HCT116 (cell line): ENCODE data around the gene HOXD1. TPM values are rescaled to one million over a fixed set of nuclear protein-coding genes. Genes with fewer than 3 reads are reported as not detected.
A peak's percentile ranks its signal among the peaks of the same experiment; 100 is the strongest.

Experiments
- ATAC-seq: fragments of 200-7000 bp; cut with Tn5 transposase; 2 replicates; pipeline ENCODE4 v1.9.1; 2020; ENCODE audit warnings: mild to moderate bottlenecking, moderate library complexity
- Bru-seq: library from RNA; stranded (reverse); fragments of 400-500 nt; gene quantifications from one replicate; lab custom pipeline; 2021; lab: Mats Ljungman, UMichigan
- BruChase-seq, 2 experiments: library from RNA; stranded (reverse); fragments of 400-500 nt; gene quantifications; one replicate each; lab custom pipeline; 2021; lab: Mats Ljungman, UMichigan
- BruUV-seq: library from RNA; stranded (reverse); fragments of 400-500 nt; replicated peaks from 2 replicates; lab custom pipeline; 2021; lab: Mats Ljungman, UMichigan
- CTCF ChIA-PET: fragments of 300-600 bp; sonication (Branson Sonifier 250); formaldehyde crosslinking; loops from one replicate; lab custom pipeline; 2021; ENCODE audit warnings: antibody characterized with exemption; lab: Charles Lee
- POLR2A ChIA-PET: fragments of 300-600, 350-600 bp; sonication (Branson Sonifier 250); formaldehyde crosslinking; loops from one replicate; lab custom pipeline; 2021; ENCODE audit warnings: antibody characterized with exemption; lab: Charles Lee
- RAD21 ChIA-PET, 2 experiments: fragments of 300-600 bp; sonication (Branson Sonifier 250); formaldehyde crosslinking; loops; one replicate each; lab custom pipeline; 2023; ENCODE audit warnings: low total read pairs in 2 of 2; ENCODE audit not compliant: uncharacterized antibody in 2 of 2, unreplicated experiment in 2 of 2, low non-redundant PET in 1 of 2; lab: Charles Lee
- DNase-seq: peaks from one replicate; pipeline ENCODE4 v3.0.0-alpha.2; 2010; ENCODE audit warnings: low read depth, low spot score
- H2AFZ ChIP-seq: fragments of 200-600 bp; shearing (Covaris generic), sonication (generic); 2 replicates; pipeline ENCODE4 v1.6.1; 2017; ENCODE audit warnings: low read depth, mixed run types, mixed read lengths, antibody characterized with exemption, low read length; ENCODE audit not compliant: poor library complexity, severe bottlenecking
- H3K27ac ChIP-seq: 2 replicates; pipeline ENCODE4 v1.5.1; 2012; ENCODE audit warnings: low read depth, low read length
- H3K27me3 ChIP-seq: fragments of 200-600 bp; sonication (generic); 2 replicates; pipeline ENCODE4 v1.6.1; 2016; ENCODE audit warnings: mixed run types, low read length, mixed read lengths; ENCODE audit not compliant: insufficient read depth
- H3K36me3 ChIP-seq, 2 experiments: fragments of 200-500 bp in 1 of 2; fragments of 200-600 bp in 1 of 2; sonication (Bioruptor generic) in 1 of 2; sonication (generic) in 1 of 2; 2 replicates each; pipeline versions ENCODE4 v1.5.1 to v1.6.1; 2014 to 2016; ENCODE audit warnings: low read length in 2 of 2, inconsistent platforms in 1 of 2, mixed read lengths in 1 of 2, mixed run types in 1 of 2; ENCODE audit not compliant: insufficient read depth in 2 of 2, control insufficient read depth in 1 of 2
- H3K4me1 ChIP-seq, 2 experiments: fragments of 200-600 bp in 1 of 2; sonication (generic) in 1 of 2; 2 replicates each; pipeline versions ENCODE4 v1.5.1 to v1.6.1; 2012 to 2017; ENCODE audit warnings: low read length in 2 of 2, inconsistent platforms in 1 of 2, mild to moderate bottlenecking in 1 of 2, mixed read lengths in 1 of 2, mixed run types in 1 of 2, moderate library complexity in 1 of 2; ENCODE audit not compliant: insufficient read depth in 2 of 2, control insufficient read depth in 1 of 2
- H3K4me2 ChIP-seq: fragments of 200-600 bp; sonication (generic); 2 replicates; pipeline ENCODE4 v1.6.1; 2017; ENCODE audit warnings: mixed run types, low read length, mixed read lengths
- H3K4me3 ChIP-seq, 2 experiments: fragments of 200-600 bp in 1 of 2; sonication (generic) in 1 of 2; replicated peaks in 1 of 2; 2 replicates each; pipeline ENCODE4 v1.5.1; 2011 to 2016; ENCODE audit warnings: low read length in 2 of 2, control low read depth in 1 of 2, low read depth in 1 of 2, mild to moderate bottlenecking in 1 of 2, mixed read lengths in 1 of 2, mixed run types in 1 of 2
- H3K79me2 ChIP-seq: fragments of 200-600 bp; sonication (generic); 2 replicates; pipeline ENCODE4 v1.6.1; 2017; ENCODE audit warnings: mild to moderate bottlenecking, mixed run types, low read length, moderate library complexity, mixed read lengths; ENCODE audit not compliant: insufficient read depth
- H3K9ac ChIP-seq: fragments of 200-600 bp; sonication (generic); 2 replicates; pipeline ENCODE4 v1.6.1; 2016; ENCODE audit warnings: low read length, mixed read lengths
- H3K9me2 ChIP-seq: fragments of 200-600 bp; sonication (generic), shearing (Covaris generic); 2 replicates; pipeline ENCODE4 v1.6.1; 2017; ENCODE audit warnings: mixed run types, mild to moderate bottlenecking, moderate library complexity; ENCODE audit not compliant: insufficient read depth
- H3K9me3 ChIP-seq, 2 experiments: fragments of 200-500 bp in 1 of 2; fragments of 200-600 bp in 1 of 2; sonication (Bioruptor generic) in 1 of 2; sonication (generic) in 1 of 2; 2 replicates each; pipeline ENCODE4 v1.6.1; 2014 to 2017; ENCODE audit warnings: low read length in 2 of 2, mixed read lengths in 2 of 2, inconsistent platforms in 1 of 2, low read depth in 1 of 2, mild to moderate bottlenecking in 1 of 2, mixed run types in 1 of 2, moderate library complexity in 1 of 2; ENCODE audit not compliant: control insufficient read depth in 1 of 2, insufficient read depth in 1 of 2
- H4K20me1 ChIP-seq: fragments of 200-600 bp; sonication (generic), shearing (Covaris generic); 2 replicates; pipeline ENCODE4 v1.6.1; 2017; ENCODE audit warnings: mixed run types, mild to moderate bottlenecking, moderate library complexity; ENCODE audit not compliant: insufficient read depth
- CEBPB ChIP-seq: IDR thresholded peaks from 2 replicates; pipeline ENCODE4 v1.6.1; 2012; ENCODE audit warnings: low read depth
- CTCF ChIP-seq, 3 experiments: fragments of 200-600 bp in 1 of 3; sonication (generic) in 1 of 3; IDR thresholded peaks in 2 of 3; conservative IDR thresholded peaks in 1 of 3; 2 replicates each; pipeline ENCODE4 v1.5.1; 2012 to 2017; ENCODE audit warnings: low read depth in 2 of 3, low read length in 2 of 3, antibody characterized with exemption in 1 of 3, borderline replicate concordance in 1 of 3, control low read depth in 1 of 3, mild to moderate bottlenecking in 1 of 3, mixed read lengths in 1 of 3, mixed run types in 1 of 3, moderate library complexity in 1 of 3; ENCODE audit not compliant: insufficient read depth in 1 of 3
- EGR1 ChIP-seq: IDR thresholded peaks from 2 replicates; pipeline ENCODE4 v1.6.1; 2012; ENCODE audit warnings: low read depth
- FOSL1 ChIP-seq: IDR thresholded peaks from 2 replicates; pipeline ENCODE4 v1.6.1; 2012; ENCODE audit warnings: low read depth
- POLR2A ChIP-seq: IDR thresholded peaks from 2 replicates; pipeline ENCODE4 v1.7.0; 2011; ENCODE audit warnings: borderline replicate concordance; ENCODE audit not compliant: insufficient read depth, insufficient read length; ENCODE audit errors: extremely low read depth
- POLR2AphosphoS5 ChIP-seq: IDR thresholded peaks from 2 replicates; pipeline ENCODE4 v1.6.1; 2011; ENCODE audit warnings: mild to moderate bottlenecking, low read depth, low read length, moderate library complexity
- SIN3A ChIP-seq: IDR thresholded peaks from 2 replicates; pipeline ENCODE4 v1.6.1; 2012; ENCODE audit warnings: low read depth
- ZBTB33 ChIP-seq: IDR thresholded peaks from 2 replicates; pipeline ENCODE4 v1.6.1; 2011; ENCODE audit warnings: mild to moderate bottlenecking, low read length, moderate library complexity; ENCODE audit not compliant: insufficient replicate concordance; ENCODE audit errors: extremely low read depth
- ZNF274 ChIP-seq: fragments of 200-500 bp; sonication (Bioruptor generic); IDR thresholded peaks from 2 replicates; pipeline ENCODE4 v1.6.1; 2014; ENCODE audit warnings: mild to moderate bottlenecking, low read depth, low read length, inconsistent platforms
- intact Hi-C: fragments of 100-400 bp; cut with micrococcal nuclease; formaldehyde crosslinking; loops from 2 replicates; pipeline ENCODE4 v1.10.0; 2022
- long read RNA-seq: library from polyadenylated mRNA; unstranded; transcript quantifications from one replicate; pipeline ENCODE4 v2.0.0, GENCODE V29; 2021; ENCODE audit not compliant: unreplicated experiment
- polyA plus RNA-seq: library from polyadenylated mRNA; unstranded; fragments of >200 nt; gene quantifications from 2 replicates; pipeline ENCODE4 v1.2.1, GENCODE V29; 2012; ENCODE audit warnings: missing spikeins
- total RNA-seq: library from RNA; stranded (reverse); gene quantifications from one replicate; pipeline ENCODE4 v1.2.1, GENCODE V29; 2021; ENCODE audit not compliant: unreplicated experiment

The HOXD1 gene
- total RNA-seq, result not detected
- not detected in 2 replicates for polyA plus RNA-seq
- Bru-seq, nascent RNA, result not detected
- BruChase-seq, experiment 1, labeled RNA remaining after a 6-hour chase, result not detected
- not detected for BruChase-seq, experiment 2, labeled RNA remaining after a 2-hour chase
- long read RNA-seq, result 0 reads

- ATAC-seq (peak; percentile 74), DNase-seq (no peak)
- Histone ChIP-seq H3K4me3 (peak within 1 kb of the TSS; percentile 20 to 44; a peak in 3 of 4 replicates), H3K36me3 (no peaks in the 10 kb centered on the region), H3K9me2 (no peaks in the 10 kb centered on the region), H3K27ac (no peak within 1 kb of the TSS; the same call in 1 of the 2 replicates), H3K9ac (no peak within 1 kb of the TSS), H2AFZ (no peak within 1 kb of the TSS), H3K9me3 (no peaks in the 10 kb centered on the region), H3K27me3 (no peaks in the 10 kb centered on the region), H3K4me1 (peaks cover 0 to 6% of the 10 kb centered on the region in 2 experiments; a peak in 1 of 4 replicates), H3K79me2 (no peaks in the 10 kb centered on the region), H3K4me2 (peak within 1 kb of the TSS; percentile 57), H4K20me1 (no peaks in the 10 kb centered on the region)
- ChIA-PET POLR2A (no interaction called here), RAD21 (no interaction called here), CTCF (no interaction called here)
- no peak for TF ChIP-seq SIN3A
- intact Hi-C loops, result no loop called here
- no TSS peak for BruUV-seq
Observed at GRCh38 chr2:176187899-176188773, at the start of gene HOXD1. Gene HOXD1 (plus strand): TSS chr2:176188668. CDS start chr2:176188802, 134 bp downstream.

GRCh38 chr2:176138923-176139660 is 49.4 kb upstream of the HOXD1 start:
- H3K27ac ChIP-seq, result no peak overlapping the region
- no peaks in the 10 kb centered on the region for H3K9me3 ChIP-seq
- intact Hi-C loops, result no loop called here
- CTCF ChIA-PET, result interaction anchor here (1.1 to 6.5 kb wide), 5 partner anchors 8 to 1010 kb away, joined by 3 to 109 read pairs (median 19); partner anchors contain the start of gene HOXD8
- H3K36me3 ChIP-seq, result no peaks in the 10 kb centered on the region
- no peak overlapping the region for H3K4me2 ChIP-seq
- H3K4me1 ChIP-seq, result peaks cover 5 to 22% of the 10 kb centered on the region in 2 experiments; a peak in 3 of 4 replicates
- no peak overlapping the region for H3K9ac ChIP-seq
- H3K79me2 ChIP-seq, result no peaks in the 10 kb centered on the region
- ATAC-seq (no peak), DNase-seq (no peak)
- POLR2A ChIA-PET, result no interaction called here
- no peak overlapping the region for H3K4me3 ChIP-seq
- H3K27me3 ChIP-seq, result no peaks in the 10 kb centered on the region
- no peaks in the 10 kb centered on the region for H4K20me1 ChIP-seq
- no TSS peak for BruUV-seq
- H2AFZ ChIP-seq, result no peak overlapping the region
- no peaks in the 10 kb centered on the region for H3K9me2 ChIP-seq
- RAD21 ChIA-PET, result interaction anchor here (1.0 to 2.2 kb wide), 3 partner anchors 316 to 417 kb away, joined by 3 to 16 read pairs (median 3); no protein-coding TSS in a partner anchor
- TF ChIP-seq EGR1 (no peak), CEBPB (no peak), ZNF274 (no peak), ZBTB33 (no peak), CTCF (IDR thresholded peaks at IDR 0.05 in 2 of 3, conservative IDR thresholded peaks at IDR 0.05 in 1 of 3; ENCODE audit: borderline replicate concordance in 1 of 3, insufficient read depth in 1 of 3, low read depth in 2 of 3, low read length in 2 of 3) (no peak), FOSL1 (no peak), POLR2A (no peak), POLR2AphosphoS5 (no peak)
